GM03348 (cell line): ENCODE measurements around the gene SLC2A8.

ENCODE experiments used
- DNase-seq: peaks from one replicate; pipeline ENCODE4 v3.0.0; 2012; ENCODE audit warnings: low spot score

Gene SLC2A8

GRCh38 chr9:127382541-127382940 lies 14.4 kb upstream of the SLC2A8 start:
- no peak for DNase-seq

GRCh38 chr9:127384016-127384730 lies 12.8 kb upstream of the SLC2A8 start:
- no peak for DNase-seq

- no peak for DNase-seq
These were observed 12.1 kb upstream of the SLC2A8 start for GRCh38 chr9:127384901-127385300.

- no peak for DNase-seq
These were observed 10.7 kb upstream of the SLC2A8 start for GRCh38 chr9:127386249-127386648.

GRCh38 chr9:127386981-127387380 lies 10.0 kb upstream of the SLC2A8 start:
- DNase-seq, result no peak

- peak; percentile 92 for DNase-seq
These were observed 8.7 kb upstream of the SLC2A8 start for GRCh38 chr9:127388037-127388855.

- DNase-seq, result no peak
These were observed 8.1 kb upstream of the SLC2A8 start for GRCh38 chr9:127388856-127389238.

- DNase-seq, result no peak
These were observed 7.4 kb upstream of the SLC2A8 start for GRCh38 chr9:127389381-127390247.

GRCh38 chr9:127390248-127390545 lies 6.8 kb upstream of the SLC2A8 start:
- no peak for DNase-seq

GRCh38 chr9:127390563-127390962 lies 6.4 kb upstream of the SLC2A8 start:
- DNase-seq, result no peak

GRCh38 chr9:127392166-127392565 lies 4.8 kb upstream of the SLC2A8 start:
- no peak for DNase-seq

GRCh38 chr9:127392976-127393375 lies 4.0 kb upstream of the SLC2A8 start:
- no peak for DNase-seq

GRCh38 chr9:127393645-127394044 lies 3.3 kb upstream of the SLC2A8 start:
- no peak for DNase-seq

- DNase-seq, result no peak
These were observed 1.3 kb upstream of the SLC2A8 start for GRCh38 chr9:127395497-127396252.

- DNase-seq, result no peak
These were observed 639 bp upstream of the SLC2A8 start for GRCh38 chr9:127396253-127396807.

GRCh38 chr9:127397646-127398274 lies 791 bp downstream of the SLC2A8 start:
- no peak for DNase-seq

- DNase-seq, result no peak
These were observed 1.3 kb downstream of the SLC2A8 start for GRCh38 chr9:127398275-127398647.

GRCh38 chr9:127398715-127399400 lies 1.9 kb downstream of the SLC2A8 start:
- no peak for DNase-seq

- DNase-seq, result no peak
These were observed 2.8 kb downstream of the SLC2A8 start for GRCh38 chr9:127399736-127400269.

GRCh38 chr9:127402401-127403090 lies 5.6 kb downstream of the SLC2A8 start:
- no peak for DNase-seq
